Stimulated activated CD8-positive, alpha-beta memory T cell treated with anti-CD3 and anti-CD28 coated beads, Interleukin-4, amount 100 ng/mL, for 1 hour (primary cell): ENCODE data around the gene NIPAL4.
"Not testable (repeated sequence)": the region's sequence is repeated elsewhere in the genome, so short reads cannot be mapped to it uniquely, and the experiment has no call there.

ENCODE experiments used
- DNase-seq, 2 donors: peaks; one replicate each; pipeline ENCODE4 v3.0.0-alpha.2; 2020; ENCODE audit warnings: low read depth in 2 of 2, low spot score in 1 of 2

The NIPAL4 gene

DNA sequence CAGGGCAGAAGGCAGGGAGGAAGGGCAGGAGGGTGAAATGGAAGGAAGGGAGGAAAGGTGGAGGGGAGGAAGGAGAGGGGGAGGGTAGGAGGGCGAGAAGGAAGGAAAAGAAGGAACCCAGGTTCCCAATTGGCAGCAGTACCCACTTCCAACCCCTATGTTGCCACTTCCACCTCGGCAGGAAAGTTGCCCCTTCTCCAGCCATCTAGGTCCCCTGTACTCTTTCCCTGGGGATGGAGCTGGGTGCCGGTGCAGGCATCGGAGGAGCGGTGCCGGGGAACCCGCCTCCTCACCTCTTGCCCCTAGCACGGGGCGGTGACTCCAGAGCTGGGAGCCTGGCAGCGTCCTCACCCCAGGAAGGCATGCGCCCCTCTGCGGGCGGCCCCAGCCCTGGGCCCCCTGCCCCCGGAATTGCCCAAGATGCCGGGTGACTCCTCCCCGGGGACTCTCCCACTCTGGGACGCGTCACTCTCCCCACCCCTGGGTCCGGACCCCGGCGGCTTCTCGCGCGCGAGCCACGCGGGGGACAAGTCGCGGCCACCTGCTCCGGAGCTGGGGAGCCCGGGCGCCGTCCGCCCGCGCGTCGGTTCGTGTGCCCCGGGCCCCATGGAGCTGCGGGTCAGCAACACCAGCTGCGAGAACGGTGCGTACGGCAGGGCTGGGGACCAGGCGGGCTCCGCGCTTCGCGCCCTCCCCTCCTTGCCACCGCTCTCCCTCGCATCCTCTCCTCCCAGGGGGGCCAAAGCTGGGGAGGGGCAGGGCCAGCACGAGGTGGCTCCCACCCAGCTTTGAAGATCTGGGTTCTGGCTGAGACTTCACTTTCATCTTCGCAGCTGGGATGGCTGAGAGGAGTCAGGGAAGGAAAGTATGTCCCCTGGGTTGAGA is at the start of gene NIPAL4:
NIPAL4 (plus strand) TSS at position 499 of the 885 bp plus-strand sequence; CDS start at position 607, 108 bp downstream.
- DNase-seq, result no peak

DNA sequence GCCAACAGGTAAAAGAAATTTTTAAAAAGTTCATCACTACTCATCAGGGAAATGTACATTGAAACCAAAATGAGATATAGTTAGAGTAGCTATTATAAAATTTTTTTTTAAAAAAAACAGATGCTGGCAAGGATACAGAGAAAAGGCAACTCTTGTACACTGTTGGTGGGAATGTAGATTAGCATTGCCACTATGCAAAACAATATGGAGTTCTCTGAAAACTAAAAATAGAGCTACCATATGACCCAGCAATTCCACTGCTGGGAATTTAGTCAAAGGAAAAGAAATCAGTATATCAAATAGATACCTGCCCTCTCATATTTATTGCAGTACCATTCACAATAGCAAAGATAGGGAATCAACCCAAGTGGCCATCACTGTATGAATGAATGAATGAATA is 44.2 kb upstream of the NIPAL4 start:
- no peak for DNase-seq

DNA sequence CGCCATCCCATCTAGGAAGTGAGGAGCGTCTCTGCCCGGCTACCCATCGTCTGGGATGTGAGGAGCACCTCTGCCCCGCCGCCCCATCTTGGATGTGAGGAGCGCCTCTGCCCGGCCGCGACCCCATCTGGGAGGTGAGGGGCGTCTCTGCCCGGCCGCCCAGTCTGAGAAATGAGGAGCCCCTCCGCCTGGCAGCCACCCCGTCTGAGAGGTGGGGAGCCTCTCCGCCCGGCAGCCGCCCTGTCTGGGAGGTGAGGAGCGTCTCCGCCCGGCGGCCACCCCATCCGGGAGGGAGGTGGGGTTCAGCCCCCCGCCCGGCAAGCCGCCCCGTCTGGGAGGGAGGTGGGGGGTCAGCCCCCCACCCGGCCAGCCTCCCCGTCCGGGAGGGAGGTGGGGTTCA is 40.5 kb upstream of the NIPAL4 start:
- DNase-seq, result not testable (repeated sequence)

DNA sequence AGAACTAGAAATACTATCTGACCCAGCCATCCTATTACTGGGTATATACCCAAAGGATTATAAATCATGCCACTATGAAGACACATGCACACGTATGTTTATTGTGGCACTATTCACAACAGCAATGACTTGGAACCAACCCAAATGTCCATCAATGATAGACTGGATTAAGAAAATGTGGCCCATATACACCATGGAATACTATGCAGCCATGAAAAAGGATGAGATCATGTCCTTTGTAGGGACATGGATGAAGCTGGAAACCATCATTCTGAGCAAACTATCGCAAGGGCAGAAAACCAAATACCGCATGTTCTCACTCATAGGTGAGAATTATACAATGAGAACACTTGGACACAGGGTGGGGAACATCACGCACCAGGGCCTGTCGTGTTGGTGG is 30.1 kb upstream of the NIPAL4 start:
- not testable (repeated sequence) for DNase-seq

DNA sequence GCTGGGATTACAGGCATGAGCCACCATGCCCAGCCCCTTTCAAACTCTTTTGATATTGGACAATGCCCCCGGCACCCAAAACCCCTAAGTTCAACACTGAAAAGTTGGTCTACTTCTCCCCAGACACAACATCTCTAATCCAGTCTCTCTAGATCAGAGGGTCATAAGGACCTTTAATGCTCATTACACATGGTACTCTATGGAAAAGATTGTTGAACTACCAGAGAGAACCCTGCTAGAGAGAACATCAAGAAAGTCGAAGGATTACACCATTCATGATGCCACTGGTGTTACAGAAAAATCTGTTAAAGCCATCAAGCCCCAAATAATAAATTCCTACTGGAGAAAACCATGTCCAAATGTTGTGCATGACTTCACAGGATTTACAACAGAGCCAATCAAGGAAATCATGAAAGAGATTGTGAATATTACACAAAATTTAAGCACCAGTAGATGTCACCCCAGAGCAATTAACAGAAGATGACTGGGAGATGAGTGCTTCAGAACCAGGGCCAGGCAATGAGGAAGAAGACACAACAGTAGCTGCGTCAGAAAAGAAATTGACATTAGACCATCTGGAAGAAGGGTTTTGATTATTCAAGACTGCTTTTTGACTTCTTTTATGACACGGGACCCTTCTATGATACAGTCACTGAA is 28.3 kb upstream of the NIPAL4 start:
- DNase-seq, result no peak

DNA sequence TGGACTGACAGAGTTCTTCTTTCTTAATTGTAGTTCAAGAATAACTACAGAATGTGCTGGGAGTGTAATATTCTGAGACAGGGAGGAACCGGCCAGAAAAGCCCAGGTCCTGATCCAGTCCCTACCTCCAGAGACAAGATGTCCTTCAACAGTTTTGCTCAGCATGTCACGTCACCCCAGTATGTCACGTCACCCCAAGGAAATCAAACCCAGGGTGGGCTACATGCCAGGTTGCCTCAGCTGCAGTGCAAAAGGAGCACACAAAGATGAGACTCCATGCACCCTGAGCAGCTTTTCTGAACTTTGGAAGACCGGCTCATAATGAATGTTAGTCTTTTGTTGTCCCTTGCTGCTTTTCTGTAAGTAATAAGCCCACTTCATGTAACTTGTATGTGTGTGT is 25.9 kb upstream of the NIPAL4 start:
- DNase-seq, result no peak

DNA sequence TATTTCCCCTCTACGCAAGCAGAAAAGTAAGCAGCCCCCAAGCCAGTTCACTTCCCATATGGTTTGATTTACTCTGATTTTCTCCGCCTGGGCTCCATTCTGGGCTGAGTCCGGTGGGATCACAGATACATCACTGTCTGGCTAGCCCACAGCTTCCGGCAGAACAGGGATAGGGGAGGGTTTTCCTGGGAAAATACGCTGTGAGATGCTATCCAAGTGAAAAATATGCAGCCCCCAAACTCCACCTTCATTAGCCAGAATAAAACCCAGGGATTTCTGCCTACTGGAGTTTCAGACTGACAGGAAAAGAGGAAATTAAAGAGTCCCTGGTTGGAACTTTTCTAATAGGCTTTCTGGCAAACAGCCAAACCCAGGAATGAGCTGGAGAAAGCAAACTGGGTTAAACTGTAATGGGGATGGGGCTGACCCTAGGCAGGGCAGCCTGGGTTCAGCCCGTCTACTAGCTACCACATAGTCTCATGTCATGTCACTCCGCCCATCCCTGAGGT is 16.9 kb upstream of the NIPAL4 start:
- no peak for DNase-seq

DNA sequence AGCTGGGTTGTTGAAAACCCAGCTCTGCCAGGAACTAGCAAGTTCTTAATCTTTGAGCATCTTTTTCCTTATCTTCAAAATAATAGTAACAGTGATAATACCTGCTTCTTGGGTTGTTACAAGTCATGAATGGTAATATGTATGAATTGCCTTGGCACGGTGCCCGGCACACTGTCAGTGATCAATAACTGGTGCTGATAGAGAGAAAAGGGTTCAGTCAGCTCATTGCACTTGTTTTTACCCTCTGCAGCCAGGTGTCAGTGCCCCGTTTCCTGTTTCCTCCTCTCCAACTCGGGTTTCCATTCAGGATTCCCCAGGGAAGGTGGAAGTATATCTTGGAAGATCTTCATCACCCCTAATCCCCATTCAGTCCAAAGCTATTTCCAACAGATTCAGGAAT is 15.8 kb upstream of the NIPAL4 start:
- no peak for DNase-seq

DNA sequence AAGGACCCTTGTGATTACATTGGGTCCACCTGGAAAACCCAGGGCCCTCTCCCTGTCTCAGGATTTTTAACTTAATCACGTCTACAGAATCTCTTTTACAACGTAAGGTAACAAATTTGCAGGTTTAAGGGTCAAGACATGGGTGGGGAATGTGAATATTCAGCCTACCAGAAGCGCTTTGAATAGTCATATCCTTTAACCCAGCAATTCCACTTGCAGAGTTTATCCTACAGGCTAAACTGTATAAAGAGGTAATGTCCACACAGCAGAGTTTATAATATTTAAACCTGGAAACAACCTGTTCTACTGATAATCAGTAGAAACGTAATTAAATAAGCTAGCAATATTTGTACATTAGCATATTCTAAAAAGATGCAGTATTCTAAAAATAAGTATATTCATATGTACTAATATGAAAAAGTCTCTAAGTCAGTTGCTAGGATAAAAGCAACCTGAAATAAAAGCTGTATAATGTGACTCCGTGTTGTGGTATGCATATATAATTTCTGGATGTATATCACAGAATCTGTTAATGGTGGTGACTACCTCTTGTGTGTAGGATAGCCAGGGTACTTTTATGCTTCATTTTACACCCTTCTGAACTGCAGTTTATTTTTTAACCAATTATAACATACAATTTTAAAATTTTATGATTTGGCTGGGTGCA is 14.1 kb upstream of the NIPAL4 start:
- DNase-seq, result no peak

DNA sequence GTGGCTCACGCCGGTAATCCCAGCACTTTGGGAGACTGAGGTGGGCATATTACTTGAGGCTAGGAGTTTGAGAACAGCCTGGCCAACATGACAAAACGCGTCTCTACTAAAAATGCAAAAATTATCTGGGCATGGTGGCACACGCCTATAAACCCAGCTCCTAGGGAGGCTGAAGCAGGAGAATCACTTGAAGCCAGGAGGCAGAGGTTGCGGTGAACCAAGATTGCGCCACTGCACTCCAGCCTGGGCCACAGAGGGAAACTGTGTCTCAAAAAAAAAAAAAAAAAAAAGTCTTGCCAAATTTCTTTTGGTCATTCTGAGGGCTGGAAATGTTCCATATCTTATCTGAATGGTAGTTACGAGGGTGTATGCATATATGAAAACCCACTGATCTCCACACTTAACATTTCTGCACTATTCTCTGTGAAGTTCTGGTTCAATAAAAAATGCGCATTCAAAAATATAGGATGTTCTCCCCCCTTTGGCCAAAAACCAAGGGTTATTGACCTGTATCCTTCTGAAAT is 13.5 kb upstream of the NIPAL4 start:
- no peak for DNase-seq

DNA sequence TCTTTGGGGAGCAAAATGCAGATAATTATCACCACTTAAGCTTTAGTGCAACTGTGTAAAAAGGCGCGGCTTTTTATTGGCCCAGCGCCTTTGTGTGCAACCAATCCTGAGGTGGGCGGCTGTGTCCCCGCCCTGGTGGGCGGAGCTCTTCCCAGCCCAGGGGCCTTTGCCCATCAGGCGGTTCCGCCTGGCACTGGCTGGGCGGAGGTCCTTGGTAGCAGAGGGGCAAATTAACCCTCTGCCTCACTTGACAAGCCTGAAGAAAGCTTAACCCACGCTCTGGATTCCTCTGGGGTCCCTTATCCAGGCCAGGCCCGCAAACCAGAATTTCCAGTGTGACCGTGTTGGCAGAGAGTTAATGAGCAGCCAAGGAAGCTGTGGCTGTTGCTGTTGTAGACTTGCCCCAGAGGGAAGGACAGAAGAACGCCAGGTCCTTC is 12.8 kb upstream of the NIPAL4 start:
- DNase-seq, result no peak

DNA sequence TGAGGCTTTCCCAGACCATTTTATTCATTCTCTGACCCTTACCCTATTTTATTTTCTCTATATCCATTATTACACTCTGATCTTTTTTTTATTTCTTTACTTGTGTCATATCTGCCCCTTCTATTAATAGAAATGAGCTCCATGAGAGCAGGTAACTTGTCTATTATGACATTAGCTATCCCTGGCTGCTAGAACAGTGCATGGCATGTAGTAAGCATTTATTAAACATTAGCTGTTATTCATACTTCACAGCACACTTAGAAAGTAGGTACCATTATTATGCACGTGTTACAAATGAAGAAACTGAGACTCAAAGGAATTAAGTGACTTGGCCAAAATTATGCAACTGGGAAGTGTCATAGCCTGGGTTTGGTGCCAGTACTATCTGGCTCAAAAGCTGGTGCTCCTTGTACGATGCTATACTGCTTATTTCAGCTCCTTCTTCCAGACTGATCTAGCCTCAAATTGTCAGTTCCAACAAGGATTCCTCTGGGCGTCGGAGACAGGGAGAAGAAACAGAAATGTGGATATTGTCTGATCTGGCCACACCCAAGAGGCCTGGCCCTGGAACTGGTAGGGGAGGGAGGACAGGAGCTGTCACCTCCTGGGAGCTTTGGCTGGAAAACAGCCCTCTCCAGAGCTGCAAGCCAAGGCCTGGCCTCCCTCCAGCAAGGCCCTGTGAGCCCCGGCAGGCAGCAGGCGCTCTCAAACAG is 10.8 kb upstream of the NIPAL4 start:
- no peak for DNase-seq

DNA sequence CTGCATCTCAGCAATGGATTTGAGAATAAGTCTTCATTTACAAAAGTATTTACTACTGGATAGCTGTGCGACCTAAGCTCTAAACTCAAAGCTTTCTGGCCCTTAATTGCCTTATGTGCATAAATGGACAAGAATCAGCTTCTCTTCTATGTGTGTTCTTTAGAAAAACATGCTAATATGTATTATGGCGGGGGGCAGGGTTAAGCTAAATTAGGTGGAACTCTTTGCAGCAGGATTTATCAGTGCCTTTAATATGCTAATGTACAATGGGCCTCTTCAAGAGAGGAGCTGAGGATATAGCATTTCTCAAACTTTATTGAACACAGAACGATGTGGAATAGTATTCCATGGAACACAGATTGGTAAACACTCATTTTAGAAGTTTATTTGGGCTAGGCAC is 10.0 kb upstream of the NIPAL4 start:
- DNase-seq, result no peak

DNA sequence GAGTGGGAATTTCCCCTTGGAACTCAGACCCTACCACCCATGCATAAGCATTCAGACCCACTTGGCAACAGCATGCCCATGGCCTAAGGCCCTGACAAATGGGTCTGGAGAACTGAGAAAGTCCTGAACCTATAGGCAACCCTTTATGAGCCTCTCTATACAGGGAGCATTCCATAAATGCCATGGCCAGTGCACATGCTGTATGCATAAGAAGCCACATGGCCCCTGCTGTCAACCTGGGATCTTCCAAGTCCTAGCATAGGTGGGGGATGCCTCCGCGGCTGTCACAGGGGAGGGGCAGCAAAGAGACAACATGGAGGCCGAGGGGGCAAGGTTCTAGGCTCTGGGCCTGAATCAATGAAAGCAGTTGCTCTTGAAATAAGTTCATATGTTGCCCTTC is 8.2 kb upstream of the NIPAL4 start:
- DNase-seq, result no peak

DNA sequence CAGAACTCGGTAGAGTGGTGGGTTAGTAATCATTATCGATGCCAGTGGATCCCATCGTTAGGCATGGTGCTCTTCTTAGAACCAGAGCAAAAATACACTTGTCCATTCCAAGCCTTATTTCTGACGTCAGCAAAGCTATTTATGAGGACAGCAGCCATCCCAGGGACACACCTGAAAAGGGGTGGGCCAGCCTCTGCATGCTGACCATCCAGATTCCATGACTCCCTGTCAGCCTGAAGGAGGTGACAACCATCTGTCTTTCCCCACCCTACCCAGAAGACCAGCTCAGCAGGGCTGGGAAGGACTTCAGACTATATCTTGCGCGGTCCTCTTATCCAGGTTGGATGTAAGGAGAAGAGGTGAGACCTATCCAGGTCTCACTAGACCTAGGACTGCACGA is 5.7 kb upstream of the NIPAL4 start:
- no peak for DNase-seq

DNA sequence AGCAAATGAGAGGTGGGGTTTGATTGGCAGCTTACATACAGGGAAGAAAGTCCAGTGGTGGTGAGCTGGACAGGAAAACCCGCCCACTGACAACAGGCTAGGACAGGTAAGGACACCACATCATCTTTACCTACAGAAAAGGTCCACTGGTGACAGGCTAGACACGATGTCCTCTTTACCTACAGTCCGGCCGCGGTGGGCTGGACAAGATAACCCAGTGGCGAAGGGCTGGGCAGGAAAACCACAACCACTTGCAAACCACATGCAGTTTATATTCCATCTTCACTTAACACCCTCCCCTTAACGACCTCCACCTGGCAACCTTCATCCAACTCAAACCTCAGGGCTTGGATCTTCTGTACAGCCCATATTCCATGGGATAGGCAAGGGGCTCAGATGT is 5.0 kb upstream of the NIPAL4 start:
- no peak for DNase-seq

DNA sequence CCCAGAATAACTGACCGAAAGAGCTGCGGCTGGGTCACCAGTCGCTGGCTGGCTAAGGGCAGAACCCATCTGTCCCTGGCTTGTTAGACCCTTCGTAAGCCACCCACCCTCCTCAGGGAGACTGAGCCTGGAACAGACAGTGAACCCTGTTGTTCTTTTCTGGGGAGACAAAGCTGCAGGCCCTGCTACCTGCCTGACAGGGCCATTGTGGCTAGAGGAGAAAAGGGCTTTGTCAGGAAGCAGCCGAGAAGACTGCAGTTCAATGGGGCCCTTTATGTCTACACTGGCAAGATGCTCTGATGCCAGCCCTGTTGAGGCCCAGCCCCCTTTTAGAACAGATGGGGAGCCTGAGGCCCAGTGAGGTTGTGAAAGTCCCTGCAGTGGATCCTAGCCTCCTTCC is 3.7 kb upstream of the NIPAL4 start:
- DNase-seq, result no peak

DNA sequence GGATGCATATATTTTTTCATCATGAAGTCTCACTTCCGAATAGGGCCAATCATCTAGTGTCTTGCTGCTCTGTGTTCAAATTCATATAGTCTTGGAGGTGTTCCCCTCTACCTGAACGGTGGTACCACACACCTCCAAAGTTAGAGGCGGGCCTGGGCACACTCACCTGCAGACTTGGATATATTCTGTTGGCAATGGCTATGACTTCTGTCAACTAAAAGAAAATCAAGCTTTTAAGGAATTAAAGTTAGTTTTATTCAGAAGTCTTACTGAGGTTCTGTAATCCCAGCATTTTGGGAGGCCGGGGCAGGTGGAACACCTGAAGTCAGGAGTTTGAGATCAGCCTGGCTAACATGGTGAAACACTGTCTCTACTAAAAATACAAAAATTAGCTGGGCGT is 2.6 kb upstream of the NIPAL4 start:
- DNase-seq, result no peak

DNA sequence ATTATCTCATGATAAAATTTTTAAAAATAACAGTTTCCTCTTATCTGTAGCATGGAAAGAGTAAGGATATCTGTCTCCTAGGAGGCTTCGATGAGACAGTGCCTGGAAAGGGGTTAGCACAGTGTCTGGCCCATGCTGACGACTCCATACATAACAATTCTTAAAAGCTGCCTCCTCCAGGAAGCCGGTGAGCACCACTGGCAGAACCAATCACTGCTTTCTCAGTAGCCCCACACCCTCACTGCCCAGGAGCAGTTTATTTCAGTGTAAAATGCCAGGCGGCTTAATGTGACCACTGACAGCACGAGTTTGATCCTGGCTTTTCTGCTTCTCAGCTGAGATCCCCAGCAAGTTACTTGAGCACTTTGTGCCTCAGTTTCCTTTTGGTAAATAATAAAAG is 1.2 kb upstream of the NIPAL4 start:
- DNase-seq, result no peak

DNA sequence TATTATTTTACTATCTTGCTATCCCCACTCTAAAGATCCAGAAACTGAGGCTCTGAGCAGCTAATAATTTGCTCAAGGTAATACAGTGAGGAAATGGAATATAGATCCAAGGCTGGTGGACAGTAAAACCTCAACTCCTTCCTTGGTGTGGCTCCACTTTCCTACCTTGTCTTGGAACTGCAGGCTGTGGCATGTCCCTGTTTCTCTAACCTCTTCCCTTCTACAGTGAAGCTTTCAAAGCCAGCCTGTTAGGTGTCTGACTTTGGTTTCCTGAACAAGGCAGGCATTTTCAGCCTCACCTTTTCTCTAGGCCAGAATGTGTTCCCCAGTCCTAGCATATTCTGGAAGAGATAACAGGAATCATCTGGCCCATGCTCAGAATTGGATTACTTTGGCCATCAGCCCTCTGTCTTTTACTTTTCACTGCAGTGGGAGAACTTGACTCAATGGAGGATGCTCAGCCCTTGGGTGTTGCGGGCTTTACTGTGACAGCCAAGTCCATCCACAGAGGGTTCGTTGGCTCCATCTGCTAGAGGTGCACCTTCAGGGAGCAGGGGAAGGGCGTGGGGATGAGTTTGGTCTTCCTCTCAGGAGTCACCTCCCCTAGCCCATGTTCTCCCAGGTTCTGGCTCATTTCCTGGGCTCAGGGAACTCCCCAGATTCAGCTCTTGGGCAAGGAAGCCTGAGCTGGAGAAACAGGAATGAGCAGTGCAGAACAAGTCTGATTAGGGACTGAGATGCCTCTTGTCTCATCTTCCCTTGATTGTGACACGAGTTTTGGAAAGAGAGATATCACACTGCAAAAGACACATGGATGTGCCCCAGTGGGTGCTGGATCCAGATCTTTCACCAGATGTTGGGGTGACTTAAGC is 1.1 kb downstream of the NIPAL4 start:
- DNase-seq, result no peak
